MCF 10A (cell line): Measurements from ENCODE around the gene PHACTR3. TPM values are rescaled to one million over a fixed set of nuclear protein-coding genes. Genes with fewer than 3 reads are reported as not detected.

ENCODE experiments used
- BruUV-seq: library from RNA; stranded (reverse); fragments of 400-500 nt; replicated peaks from 2 replicates; lab custom pipeline; 2021; lab: Mats Ljungman, UMichigan
- CTCF ChIA-PET: fragments of 300-600 bp; sonication (Branson Sonifier 250); formaldehyde crosslinking; extraction: SDS; loops from one replicate; lab custom pipeline; 2021; ENCODE audit warnings: antibody characterized with exemption, inconsistent platforms; lab: Yijun Ruan, JAX
- POLR2A ChIA-PET: fragments of 300-600, 350-650 bp; sonication (Branson Sonifier 250); formaldehyde crosslinking; extraction: SDS; loops from one replicate; lab custom pipeline; 2020; ENCODE audit warnings: antibody characterized with exemption, inconsistent platforms; lab: Yijun Ruan, JAX
- DNase-seq: peaks from one replicate; pipeline ENCODE4 v3.0.0-alpha.2; 2018; ENCODE audit not compliant: unreplicated experiment
- H3K27ac Mint-ChIP-seq: one replicate; pipeline ENCODE4 v1.8.0; 2022; ENCODE audit warnings: mild to moderate bottlenecking, low read depth, mixed read lengths; ENCODE audit not compliant: unreplicated experiment
- H3K27me3 Mint-ChIP-seq: one replicate; pipeline ENCODE4 v1.8.0; 2022; ENCODE audit warnings: mixed read lengths; ENCODE audit not compliant: insufficient read depth, unreplicated experiment
- H3K36me3 Mint-ChIP-seq: one replicate; pipeline ENCODE4 v1.8.0; 2022; ENCODE audit warnings: mild to moderate bottlenecking, moderate library complexity, mixed read lengths; ENCODE audit not compliant: insufficient read depth, unreplicated experiment
- H3K4me1 Mint-ChIP-seq: one replicate; pipeline ENCODE4 v1.8.0; 2022; ENCODE audit warnings: mixed read lengths; ENCODE audit not compliant: insufficient read depth, unreplicated experiment
- H3K4me3 Mint-ChIP-seq: one replicate; pipeline ENCODE4 v1.8.0; 2022; ENCODE audit warnings: mild to moderate bottlenecking, moderate library complexity, mixed read lengths; ENCODE audit not compliant: unreplicated experiment
- H3K9me3 Mint-ChIP-seq: one replicate; pipeline ENCODE4 v1.8.0; 2022; ENCODE audit warnings: mixed read lengths; ENCODE audit not compliant: unreplicated experiment
- CTCF ChIP-seq: fragments of 200-600 bp; IDR thresholded peaks from one replicate; pipeline ENCODE4 v1.8.0; 2022; ENCODE audit warnings: antibody characterized with exemption, mild to moderate bottlenecking; ENCODE audit not compliant: unreplicated experiment
- intact Hi-C: fragments of 100-400 bp; cut with micrococcal nuclease; formaldehyde crosslinking; loops from 2 replicates; pipeline ENCODE4 v1.14.1; 2022
- total RNA-seq: library from RNA; stranded (reverse); gene quantifications from 2 replicates; pipeline ENCODE4 v1.2.3, GENCODE V29; 2022

PHACTR3 gene
- total RNA-seq, 1 experiment from 2014 or later: 22.8 TPM

GRCh38 chr20:59748619-59749191, 144.4 kb downstream of the PHACTR3 start:
- no peak for DNase-seq
- intact Hi-C loops: no loop called here
- no peak overlapping the region for H3K27ac Mint-ChIP-seq
- H3K27me3 Mint-ChIP-seq: peaks cover 74% of the 10 kb centered on the region
- no TSS peak for BruUV-seq
- POLR2A ChIA-PET: interaction anchor here (0.7 kb wide), 2 partner anchors 96 to 928 kb away, joined by 3 read pairs; no protein-coding TSS in a partner anchor
- no peaks in the 10 kb centered on the region for H3K4me1 Mint-ChIP-seq
- no peak for TF ChIP-seq CTCF
- H3K4me3 Mint-ChIP-seq: no peak overlapping the region
- CTCF ChIA-PET: interaction anchor here (0.5 to 6.6 kb wide), 13 partner anchors 21 to 566 kb away, joined by 3 to 54 read pairs (median 3); no protein-coding TSS in a partner anchor
- no peaks in the 10 kb centered on the region for H3K36me3 Mint-ChIP-seq
- H3K9me3 Mint-ChIP-seq: no peaks in the 10 kb centered on the region

GRCh38 chr20:59749301-59749700, 145.0 kb downstream of the PHACTR3 start:
- Mint-ChIP-seq H3K9me3 (no peaks in the 10 kb centered on the region), H3K36me3 (no peaks in the 10 kb centered on the region), H3K27ac (no peak overlapping the region), H3K4me3 (no peak overlapping the region), H3K27me3 (peaks cover 80% of the 10 kb centered on the region), H3K4me1 (no peaks in the 10 kb centered on the region)
- ChIA-PET POLR2A (interaction anchor here (0.7 kb wide), 2 partner anchors 95 to 928 kb away, joined by 3 read pairs; no protein-coding TSS in a partner anchor), CTCF (interaction anchor here (0.5 to 6.6 kb wide), 11 partner anchors 13 to 1866 kb away, joined by 3 to 54 read pairs (median 3); no protein-coding TSS in a partner anchor)
- intact Hi-C loops: no loop called here
- BruUV-seq: no TSS peak
- no peak for DNase-seq
- no peak for TF ChIP-seq CTCF

GRCh38 chr20:59750209-59750840, 146.0 kb downstream of the PHACTR3 start:
- Mint-ChIP-seq H3K9me3 (no peaks in the 10 kb centered on the region), H3K4me3 (no peak overlapping the region), H3K4me1 (no peaks in the 10 kb centered on the region), H3K36me3 (no peaks in the 10 kb centered on the region), H3K27me3 (peaks cover 90% of the 10 kb centered on the region), H3K27ac (no peak overlapping the region)
- ChIA-PET POLR2A (no interaction called here), CTCF (interaction anchor here (0.5 to 6.6 kb wide), 18 partner anchors 12 to 1865 kb away, joined by 3 to 54 read pairs (median 4); no protein-coding TSS in a partner anchor)
- no TSS peak for BruUV-seq
- no peak for TF ChIP-seq CTCF
- DNase-seq: no peak
- intact Hi-C loops: no loop called here

DNA sequence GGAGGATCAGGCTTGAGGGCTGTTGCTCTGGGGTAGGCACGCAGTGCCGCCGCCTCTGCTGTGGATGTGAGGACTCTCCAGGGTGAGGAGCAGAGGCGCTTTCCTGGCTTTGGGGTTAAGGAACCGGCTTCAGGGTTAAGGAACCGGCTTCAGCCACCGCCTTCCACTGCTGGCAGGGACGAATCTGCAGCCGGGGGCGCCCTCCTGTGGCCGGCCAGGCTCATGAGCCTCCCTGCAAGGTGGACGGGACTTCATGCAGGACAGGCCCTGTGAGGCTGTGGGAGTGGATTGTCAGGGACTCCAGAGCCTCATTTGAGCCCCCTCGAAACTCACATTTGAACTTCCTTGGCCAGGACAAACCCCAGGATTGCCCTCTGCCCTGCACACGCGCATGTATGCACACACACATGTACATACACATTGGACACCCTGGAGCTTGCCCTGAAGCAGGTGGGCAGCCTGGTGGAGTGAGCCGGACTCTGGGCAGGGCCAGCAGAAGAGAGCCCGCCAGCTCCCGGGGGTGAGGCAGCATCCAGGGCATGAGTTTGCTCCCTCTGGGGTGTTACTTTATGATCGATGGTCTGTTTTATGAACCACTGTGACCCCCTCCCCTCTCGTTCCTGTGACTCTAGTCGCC, 146.9 kb downstream of the PHACTR3 start:
- TF ChIP-seq CTCF: peak; percentile 88
- BruUV-seq: no TSS peak
- no peaks in the 10 kb centered on the region for H3K36me3 Mint-ChIP-seq
- H3K9me3 Mint-ChIP-seq: no peaks in the 10 kb centered on the region
- H3K27ac Mint-ChIP-seq: no peak overlapping the region
- CTCF ChIA-PET: interaction anchor here (0.5 to 3.7 kb wide), 15 partner anchors 13 to 1479 kb away, joined by 3 to 50 read pairs (median 4); no protein-coding TSS in a partner anchor
- POLR2A ChIA-PET: no interaction called here
- peaks cover 98% of the 10 kb centered on the region for H3K27me3 Mint-ChIP-seq
- no peaks in the 10 kb centered on the region for H3K4me1 Mint-ChIP-seq
- no peak overlapping the region for H3K4me3 Mint-ChIP-seq
- DNase-seq: peak; percentile 56
- intact Hi-C loops: loop anchor here (1.0 kb wide), 2 partner anchors 153 to 180 kb away; no protein-coding TSS in a partner anchor
